Esophagus squamous epithelium (tissue), 5 donors: ENCODE measurements around the gene TNFSF13. TPM values are rescaled to one million over a fixed set of nuclear protein-coding genes. Genes with fewer than 3 reads are reported as not detected.

ENCODE experiments used
- DNase-seq: peaks from one replicate; lab custom pipeline; 2025; lab: John Stamatoyannopoulos, UW
- H3K27ac ChIP-seq, 4 donors: fragments of 200-600 bp; sonication (generic); one replicate each; pipeline ENCODE4 v1.5.1; 2016 to 2019; ENCODE audit warnings: mild to moderate bottlenecking in 1 of 4
- H3K27me3 ChIP-seq, 4 donors: fragments of 200-600 bp; sonication (generic); 1 replicate in 3 of 4; 2 replicates in 1 of 4; pipeline versions ENCODE4 v1.5.1 to v1.6.0; 2017 to 2021; ENCODE audit warnings: antibody characterized with exemption in 1 of 4
- H3K36me3 ChIP-seq, 3 donors: fragments of 200-600 bp; sonication (generic); one replicate each; pipeline ENCODE4 v1.5.1; 2016 to 2019
- H3K4me1 ChIP-seq, 3 donors: fragments of 200-600 bp; sonication (generic); one replicate each; pipeline ENCODE4 v1.5.1; 2017 to 2019
- H3K4me3 ChIP-seq, 4 donors: fragments of 200-600 bp; sonication (generic); 1 replicate in 3 of 4; 2 replicates in 1 of 4; pipeline ENCODE4 v1.5.1; 2016 to 2019; ENCODE audit warnings: mild to moderate bottlenecking in 2 of 4, moderate library complexity in 1 of 4
- H3K9me3 ChIP-seq, 3 donors: fragments of 200-600 bp; sonication (generic); one replicate each; pipeline ENCODE4 v1.5.1; 2016 to 2019
- CTCF ChIP-seq, 6 experiments: fragments of 450-650 bp in 4 of 6; fragments of 200-600 bp in 2 of 6; sonication (generic) in 2 of 6; IDR thresholded peaks; one replicate each; pipeline ENCODE4 v1.5.1; 2016 to 2019; ENCODE audit warnings: antibody characterized with exemption in 6 of 6, mild to moderate bottlenecking in 4 of 6, moderate library complexity in 4 of 6
- POLR2A ChIP-seq, 4 donors: fragments of 450-650 bp; IDR thresholded peaks; one replicate each; pipeline ENCODE4 v1.6.1; 2017; ENCODE audit warnings: antibody characterized with exemption in 4 of 4, mild to moderate bottlenecking in 4 of 4, moderate library complexity in 3 of 4
- WGBS, 2 donors: methylation state at CpG; one replicate each; pipeline ENCODE4 v1.1.5; 2018; 5-methylcytosine and 5-hydroxymethylcytosine counted together
- intact Hi-C: fragments of 100-400 bp; cut with DNase I; formaldehyde crosslinking; loops from one replicate; pipeline ENCODE4 v1.15.0; 2022
- total RNA-seq, 4 donors: library from RNA; depleted of rRNA; stranded (reverse); fragments of >200 nt; gene quantifications; one replicate each; pipeline ENCODE4 v1.1.0, GENCODE V29; 2016
- donor health status: DM: yes; HTN: yes; CAD: no.

The TNFSF13 gene
- total RNA-seq, 4 donors from 2014 or later = 3.8 to 21.7 (median 10.9) TPM

GRCh38 chr17:7583253-7584109 is 24.9 kb downstream of the TNFSF13 start, which contains the start of gene MPDU1:
Gene MPDU1 (plus strand): TSS chr17:7583852. CDS start chr17:7583863, 11 bp downstream.
- Histone ChIP-seq H3K36me3 (peaks cover 6 to 45% (median 8%) of the 10 kb centered on the region in 3 donors), H3K27me3 (no peaks in the 10 kb centered on the region), H3K9me3 (no peaks in the 10 kb centered on the region), H3K27ac (peak within 1 kb of the TSS; percentile 94 to 97 (median 96)), H3K4me1 (peaks cover 61 to 95% (median 75%) of the 10 kb centered on the region in 3 donors), H3K4me3 (peak within 1 kb of the TSS; percentile 45 to 80 (median 63))
- TF ChIP-seq POLR2A (IDR thresholded peaks at IDR 0.05) (peak in 3 of 4 donors; percentile 9 to 80 (median 60)), CTCF (IDR thresholded peaks at IDR 0.05) (peak in 1 of 6 experiments; percentile 26)
- DNase-seq = peak; percentile 71
- intact Hi-C loops = no loop called here
- WGBS, 2 donors = 0 to 14% methylated on average over 22 to 40 of the region's 69 CpGs

- no peaks in the 10 kb centered on the region for H3K27me3 ChIP-seq
- H3K4me3 ChIP-seq = peak overlapping the region in 3 of 4 donors; percentile 64 to 76 (median 69)
- DNase-seq = no peak
- H3K9me3 ChIP-seq = no peaks in the 10 kb centered on the region
- H3K27ac ChIP-seq = peak overlapping the region; percentile 90 to 96 (median 96)
- peaks cover 10 to 49% (median 16%) of the 10 kb centered on the region in 3 donors for H3K36me3 ChIP-seq
- intact Hi-C loops = no loop called here
- 38 to 54% methylated on average over 6 to 8 of the region's 9 CpGs for WGBS, 2 donors
- H3K4me1 ChIP-seq = peaks cover 47 to 93% (median 56%) of the 10 kb centered on the region in 3 donors
- no peak for TF ChIP-seq POLR2A (IDR thresholded peaks at IDR 0.05)
- TF ChIP-seq CTCF (IDR thresholded peaks at IDR 0.05) = peak in 5 of 6 experiments; percentile 30 to 72 (median 52)
These were observed 28.3 kb downstream of the TNFSF13 start for GRCh38 chr17:7586673-7587419.

- no peaks in the 10 kb centered on the region for H3K9me3 ChIP-seq
- TF ChIP-seq CTCF (IDR thresholded peaks at IDR 0.05) (no peak), POLR2A (IDR thresholded peaks at IDR 0.05) (peak in 1 of 4 donors; percentile 49)
- 38 to 58% methylated on average over 6 to 9 of the region's 12 CpGs for WGBS, 2 donors
- intact Hi-C loops = no loop called here
- H3K4me3 ChIP-seq = peak overlapping the region; percentile 64 to 76 (median 68)
- peaks cover 40 to 85% (median 48%) of the 10 kb centered on the region in 3 donors for H3K4me1 ChIP-seq
- H3K27ac ChIP-seq = peak overlapping the region; percentile 90 to 96 (median 96)
- no peak for DNase-seq
- no peaks in the 10 kb centered on the region for H3K27me3 ChIP-seq
- peaks cover 17 to 49% (median 21%) of the 10 kb centered on the region in 3 donors for H3K36me3 ChIP-seq
These were observed 29.0 kb downstream of the TNFSF13 start for GRCh38 chr17:7587420-7588151.

- DNase-seq = no peak
- Histone ChIP-seq H3K27me3 (no peaks in the 10 kb centered on the region), H3K9me3 (no peaks in the 10 kb centered on the region), H3K36me3 (peaks cover 27 to 59% (median 32%) of the 10 kb centered on the region in 3 donors), H3K4me3 (peak overlapping the region; percentile 64 to 76 (median 68)), H3K27ac (peak overlapping the region; percentile 90 to 96 (median 96)), H3K4me1 (peaks cover 32 to 76% (median 40%) of the 10 kb centered on the region in 3 donors)
- intact Hi-C loops = no loop called here
- WGBS, 2 donors = 30 to 57% methylated on average over 7 to 8 of the region's 30 CpGs
- TF ChIP-seq POLR2A (IDR thresholded peaks at IDR 0.05) (no peak), CTCF (IDR thresholded peaks at IDR 0.05) (no peak)
These were observed 30.1 kb downstream of the TNFSF13 start for GRCh38 chr17:7588553-7589203.
